Measurements from ENCODE around the gene ANGPTL2.

DNA sequence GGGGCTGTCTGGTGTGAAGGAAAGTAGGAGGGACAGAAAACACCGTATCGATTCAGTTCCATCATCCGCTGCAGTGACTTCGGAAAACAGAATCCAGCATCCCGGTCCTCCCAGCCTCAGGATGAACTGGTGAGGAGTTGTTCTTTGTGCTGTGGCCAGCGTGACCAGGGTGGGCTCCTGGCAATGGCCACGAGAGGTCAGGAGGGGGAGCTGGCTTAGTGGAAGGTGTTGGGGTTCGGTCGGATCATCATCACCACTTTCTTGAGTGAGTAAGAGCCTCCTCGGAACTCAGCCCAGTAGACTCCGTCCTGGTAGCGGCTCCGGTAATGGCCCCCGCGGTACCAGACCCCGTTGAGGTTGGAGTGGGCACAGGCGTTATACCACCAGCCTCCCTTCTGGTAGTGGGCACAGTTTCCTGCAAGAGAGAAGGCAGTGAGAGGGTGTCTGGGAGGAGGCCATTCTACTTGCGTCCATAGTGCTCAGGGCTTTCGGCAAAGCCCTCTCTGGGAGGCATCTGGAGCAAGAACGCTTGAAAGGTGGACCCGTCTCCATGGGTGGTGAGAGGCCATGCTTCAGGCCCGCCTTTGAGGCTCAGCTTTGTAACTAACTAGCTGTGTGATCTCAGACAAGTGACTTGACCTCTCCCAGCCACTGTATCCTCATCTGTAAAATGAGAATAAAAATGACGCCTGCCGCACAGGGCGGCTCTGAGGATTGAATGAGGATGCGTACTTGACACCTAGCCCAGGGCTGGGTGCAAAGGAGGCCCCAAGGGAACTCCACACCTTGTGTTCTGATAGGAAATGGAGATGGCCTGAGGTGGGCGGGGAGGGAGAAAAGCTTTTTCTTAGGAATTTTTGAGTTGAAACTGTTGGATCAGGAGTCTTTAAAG lies 33.5 kb downstream of the ANGPTL2 start:
- TF ChIP-seq POLR2AphosphoS5 (IDR thresholded peaks at IDR 0.05; ENCODE audit: low read depth, low read length) (no peak), POLR2A (IDR thresholded peaks at IDR 0.05; ENCODE audit: low read depth, low read length) (no peak)

All from GM12892 (cell line).